Measurements from ENCODE around the gene MEGF10.

- TF ChIP-seq GATA3 (IDR thresholded peaks at IDR 0.05; ENCODE audit: low read depth, low read length) (no peak), GATA2 (IDR thresholded peaks at IDR 0.05; ENCODE audit: low read depth, low read length) (no peak)
Observed at GRCh38 chr5:127306647-127307046, 16.1 kb downstream of the MEGF10 start.
